Activated CD8-positive, alpha-beta T cell treated with anti-CD3 and anti-CD28 coated beads, Interleukin-2, amount 10 ng/mL, durations not matched to agents 7 days and 5 days (primary cell): Measurements from ENCODE around the gene MECR. TPM values are rescaled to one million over a fixed set of nuclear protein-coding genes. Genes with fewer than 3 reads are reported as not detected.
"Not testable (repeated sequence)": the region's sequence is repeated elsewhere in the genome, so short reads cannot be mapped to it uniquely, and the experiment has no call there.

Experiments used
- ATAC-seq: fragments of 150-1000 bp; cut with Tn5 transposase; one replicate; pipeline ENCODE4 v1.10.0; 2021; ENCODE audit warnings: moderate library complexity
- CTCF ChIA-PET: fragments of 350-600 bp; sonication (Branson Sonifier 250); formaldehyde crosslinking; loops from one replicate; lab custom pipeline; 2021; ENCODE audit warnings: antibody characterized with exemption; lab: Charles Lee
- POLR2A ChIA-PET: fragments of 350-600 bp; sonication (Branson Sonifier 250); formaldehyde crosslinking; loops from one replicate; lab custom pipeline; 2021; ENCODE audit warnings: antibody characterized with exemption; lab: Charles Lee
- DNase-seq: peaks from one replicate; pipeline ENCODE4 v3.0.0-alpha.2; 2020
- H3K27ac Mint-ChIP-seq: one replicate; pipeline ENCODE4 v1.8.0; 2021; ENCODE audit warnings: mild to moderate bottlenecking, mixed read lengths
- H3K27me3 Mint-ChIP-seq: one replicate; pipeline ENCODE4 v1.8.0; 2021; ENCODE audit warnings: low read depth, mixed read lengths
- H3K36me3 Mint-ChIP-seq: one replicate; pipeline ENCODE4 v1.8.0; 2021; ENCODE audit warnings: low read depth, mixed read lengths
- H3K4me1 Mint-ChIP-seq: one replicate; pipeline ENCODE4 v1.8.0; 2021; ENCODE audit warnings: low read depth, mixed read lengths
- H3K4me3 Mint-ChIP-seq: one replicate; pipeline ENCODE4 v1.8.0; 2021; ENCODE audit warnings: mild to moderate bottlenecking, mixed read lengths
- H3K9me3 Mint-ChIP-seq: one replicate; pipeline ENCODE4 v1.8.0; 2022; ENCODE audit warnings: mixed read lengths; ENCODE audit not compliant: insufficient read depth
- total RNA-seq, 2 experiments: library from RNA; stranded (reverse); gene quantifications; one replicate each; pipeline ENCODE4 v1.2.3, GENCODE V29; 2021

The MECR gene
- total RNA-seq, 2 experiments from 2014 or later: 23.5 to 26.4 TPM

DNA sequence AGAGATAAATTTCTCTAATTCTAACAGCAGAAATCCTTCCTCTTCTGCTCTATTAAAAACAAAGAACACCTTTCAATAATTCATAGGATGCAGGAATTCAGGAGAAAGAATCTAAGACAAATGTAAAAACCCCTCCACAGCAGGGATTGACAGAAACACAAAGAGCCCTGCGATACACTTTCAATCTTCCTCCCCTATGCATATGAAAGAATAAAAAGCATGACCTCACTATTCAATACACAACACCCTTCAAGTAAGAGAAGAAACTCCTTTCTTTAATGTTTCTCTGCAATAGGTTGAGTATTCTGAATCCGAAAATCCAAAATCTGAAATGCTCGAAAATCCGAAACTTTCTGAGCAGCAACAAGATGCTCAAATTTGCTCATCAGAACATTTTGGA is 66.1 kb downstream of the MECR start:
- ATAC-seq: no peak
- Mint-ChIP-seq H3K27ac (no peak overlapping the region), H3K4me1 (peaks cover 71% of the 10 kb centered on the region), H3K4me3 (no peak overlapping the region), H3K27me3 (no peaks in the 10 kb centered on the region), H3K36me3 (peaks cover 66% of the 10 kb centered on the region), H3K9me3 (no peaks in the 10 kb centered on the region)
- POLR2A ChIA-PET: interaction anchor here (1.0 kb wide), 1 partner anchor 17 kb away, joined by 4 read pairs; the partner anchor contains the start of gene SRSF4
- CTCF ChIA-PET: interaction anchor here (1.0 to 3.4 kb wide), 2 partner anchors 38 kb away, joined by 3 to 27 read pairs; no protein-coding TSS in a partner anchor
- no peak for DNase-seq

DNA sequence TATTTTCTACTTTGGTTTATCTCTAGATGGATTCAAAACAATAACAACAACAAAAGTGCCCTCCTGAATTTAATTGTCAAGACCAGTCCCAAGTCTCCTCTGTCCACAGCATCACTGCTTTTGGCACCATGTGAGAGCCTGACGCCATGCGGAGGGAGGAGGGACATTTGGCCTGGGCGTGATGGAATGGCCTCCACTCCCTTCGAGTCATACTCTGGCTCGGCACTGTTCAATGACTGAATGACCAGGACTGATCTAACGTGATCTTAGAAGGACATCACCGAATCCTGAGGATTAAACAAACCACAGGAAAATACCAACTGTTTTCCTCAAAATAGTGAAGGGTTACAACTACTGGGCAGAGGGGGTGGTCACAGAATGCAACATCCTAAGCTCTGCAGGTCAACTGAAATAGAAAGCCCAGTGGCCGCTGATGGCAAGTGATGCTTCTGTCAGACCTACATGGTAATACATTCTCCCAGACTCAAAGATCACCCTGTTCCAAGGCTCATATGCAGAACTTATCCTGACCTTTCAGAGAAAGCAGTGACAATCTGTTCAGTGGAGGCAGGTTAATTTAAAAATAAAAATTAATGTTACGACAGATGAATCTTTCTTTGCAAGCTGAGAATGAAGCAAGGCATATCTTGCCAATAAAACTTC is 68.1 kb downstream of the MECR start:
- Mint-ChIP-seq H3K4me1 (peaks cover 57% of the 10 kb centered on the region), H3K27ac (no peak overlapping the region)
- DNase-seq: no peak

GRCh38 chr1:29162025-29162424 is 68.7 kb downstream of the MECR start:
- no peak for DNase-seq
- Mint-ChIP-seq H3K27me3 (no peaks in the 10 kb centered on the region), H3K36me3 (peaks cover 69% of the 10 kb centered on the region), H3K4me1 (peaks cover 51% of the 10 kb centered on the region), H3K27ac (peak overlapping the region; percentile 46), H3K4me3 (no peak overlapping the region), H3K9me3 (no peaks in the 10 kb centered on the region)
- no peak for ATAC-seq
- ChIA-PET POLR2A (interaction anchor here (1.3 kb wide), 1 partner anchor 18 kb away, joined by 4 read pairs; no protein-coding TSS in a partner anchor), CTCF (interaction anchor here (2.9 kb wide), 1 partner anchor 9 kb away, joined by 8 read pairs; no protein-coding TSS in a partner anchor)

More for the DNA sequence above, 68.1 kb downstream of the MECR start:
- POLR2A ChIA-PET: interaction anchor here (1.3 kb wide), 1 partner anchor 18 kb away, joined by 4 read pairs; no protein-coding TSS in a partner anchor
- no peak overlapping the region for H3K4me3 Mint-ChIP-seq
- H3K9me3 Mint-ChIP-seq: no peaks in the 10 kb centered on the region
- no peak for ATAC-seq
- H3K27me3 Mint-ChIP-seq: no peaks in the 10 kb centered on the region
- CTCF ChIA-PET: interaction anchor here (2.9 kb wide), 1 partner anchor 8 kb away, joined by 8 read pairs; no protein-coding TSS in a partner anchor
- H3K36me3 Mint-ChIP-seq: peaks cover 70% of the 10 kb centered on the region

- Mint-ChIP-seq H3K9me3 (no peaks in the 10 kb centered on the region), H3K4me3 (no peak overlapping the region), H3K27me3 (no peaks in the 10 kb centered on the region), H3K36me3 (peaks cover 65% of the 10 kb centered on the region), H3K27ac (no peak overlapping the region), H3K4me1 (peaks cover 29% of the 10 kb centered on the region)
- POLR2A ChIA-PET: no interaction called here
- CTCF ChIA-PET: interaction anchor here (1.2 to 2.9 kb wide), 2 partner anchors 9 to 11 kb away, joined by 3 to 8 read pairs; no protein-coding TSS in a partner anchor
- ATAC-seq: no peak
- no peak for DNase-seq
These were observed 71.0 kb downstream of the MECR start for GRCh38 chr1:29159773-29160172.

DNA sequence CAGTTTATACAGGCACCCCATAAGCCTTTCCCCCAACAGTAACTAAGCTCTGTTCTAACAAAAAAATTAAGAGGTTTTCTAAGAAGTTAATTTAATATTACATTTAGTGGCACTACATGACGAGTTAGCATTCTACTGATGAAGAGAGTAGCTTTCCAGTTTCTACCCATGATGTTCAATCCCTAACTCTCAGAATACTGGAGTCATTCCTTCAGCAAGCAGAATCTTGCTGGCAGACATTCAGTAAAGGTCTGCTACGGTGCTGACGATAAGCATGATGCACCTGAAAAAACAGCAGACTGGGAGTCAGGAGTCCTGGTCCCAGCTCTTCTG is 73.5 kb downstream of the MECR start:
- H3K27me3 Mint-ChIP-seq: no peaks in the 10 kb centered on the region
- H3K4me3 Mint-ChIP-seq: no peak overlapping the region
- no peak for ATAC-seq
- DNase-seq: no peak
- POLR2A ChIA-PET: interaction anchor here (0.9 kb wide), 1 partner anchor 9 kb away, joined by 3 read pairs; no protein-coding TSS in a partner anchor
- CTCF ChIA-PET: interaction anchor here (1.2 to 1.4 kb wide), 2 partner anchors 45 to 372 kb away, joined by 3 read pairs; no protein-coding TSS in a partner anchor
- H3K9me3 Mint-ChIP-seq: no peaks in the 10 kb centered on the region
- H3K4me1 Mint-ChIP-seq: peaks cover 12% of the 10 kb centered on the region
- H3K27ac Mint-ChIP-seq: no peak overlapping the region
- H3K36me3 Mint-ChIP-seq: peaks cover 66% of the 10 kb centered on the region

DNA sequence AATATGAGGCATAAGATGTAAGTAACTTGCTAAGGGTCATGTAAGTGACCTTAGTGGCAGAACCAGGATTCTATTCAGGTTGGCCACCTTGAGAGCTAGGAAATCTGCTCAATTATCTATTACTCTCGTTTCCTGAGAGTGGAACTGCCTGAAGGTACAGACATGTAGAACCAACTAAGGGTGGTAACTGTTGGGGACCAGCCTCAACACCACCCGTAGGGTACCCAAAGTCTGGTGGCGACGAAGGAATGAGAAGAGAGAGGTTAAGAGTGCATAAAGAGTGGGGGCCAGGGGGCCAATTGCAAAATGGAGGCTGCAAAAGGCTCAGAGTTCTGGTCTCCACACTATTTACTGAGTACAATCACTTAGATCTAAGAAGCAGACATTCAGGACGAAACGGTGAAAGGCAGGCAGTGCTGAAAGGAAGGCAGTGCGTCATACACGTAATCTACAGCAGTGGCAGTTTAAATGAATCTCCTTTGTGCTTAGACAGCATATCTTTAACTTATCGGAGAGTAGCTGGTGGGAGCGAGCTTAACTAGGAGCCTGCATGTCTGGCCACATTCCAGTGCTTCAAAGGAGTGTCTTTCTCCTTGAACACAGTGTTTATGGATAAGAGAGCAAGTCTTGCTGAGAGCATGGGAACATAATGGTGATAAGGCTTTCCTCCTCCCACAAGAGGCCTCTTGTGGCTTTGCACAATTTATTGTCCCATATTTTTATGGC is 74.0 kb downstream of the MECR start:
- ChIA-PET POLR2A (interaction anchor here (0.9 kb wide), 1 partner anchor 10 kb away, joined by 3 read pairs; no protein-coding TSS in a partner anchor), CTCF (interaction anchor here (1.2 to 1.4 kb wide), 2 partner anchors 46 to 372 kb away, joined by 3 read pairs; no protein-coding TSS in a partner anchor)
- Mint-ChIP-seq H3K27ac (peak overlapping the region; percentile 34), H3K36me3 (peaks cover 72% of the 10 kb centered on the region), H3K9me3 (no peaks in the 10 kb centered on the region), H3K27me3 (no peaks in the 10 kb centered on the region), H3K4me1 (peaks cover 10% of the 10 kb centered on the region), H3K4me3 (no peak overlapping the region)
- DNase-seq (no peak), ATAC-seq (no peak)

GRCh38 chr1:29152046-29152805 is 78.5 kb downstream of the MECR start:
- DNase-seq (no peak), ATAC-seq (no peak)
- no peaks in the 10 kb centered on the region for H3K4me1 Mint-ChIP-seq
- peaks cover 86% of the 10 kb centered on the region for H3K36me3 Mint-ChIP-seq
- no peaks in the 10 kb centered on the region for H3K9me3 Mint-ChIP-seq
- ChIA-PET POLR2A (no interaction called here), CTCF (interaction anchor here (1.4 to 1.5 kb wide), 2 partner anchors 18 to 50 kb away, joined by 3 to 6 read pairs; no protein-coding TSS in a partner anchor)
- no peak overlapping the region for H3K27ac Mint-ChIP-seq
- H3K4me3 Mint-ChIP-seq: no peak overlapping the region
- no peaks in the 10 kb centered on the region for H3K27me3 Mint-ChIP-seq

DNA sequence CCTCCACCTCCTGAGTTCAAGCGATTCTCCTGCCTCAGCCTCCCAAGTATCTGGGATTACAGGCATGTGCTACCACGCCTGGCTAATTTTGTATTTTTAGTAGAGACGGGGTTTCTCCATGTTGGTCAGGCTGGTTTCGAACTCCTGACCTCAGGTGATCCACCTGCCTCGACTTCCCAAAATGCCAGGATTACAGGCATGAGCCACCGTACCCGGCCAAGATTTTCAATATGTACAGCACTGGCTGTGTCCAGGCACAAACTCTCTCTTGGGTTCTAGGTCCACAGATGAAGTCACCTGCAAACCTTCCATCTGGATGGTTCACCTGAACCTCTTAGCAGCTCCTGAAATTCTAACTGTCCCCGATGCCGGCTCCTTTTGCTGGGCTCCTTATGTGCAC is 80.4 kb downstream of the MECR start:
- DNase-seq, H3K27me3 Mint-ChIP-seq, H3K9me3 Mint-ChIP-seq, ATAC-seq, H3K4me3 Mint-ChIP-seq, H3K4me1 Mint-ChIP-seq, H3K27ac Mint-ChIP-seq, POLR2A ChIA-PET: not testable (repeated sequence)
- CTCF ChIA-PET: interaction anchor here (1.1 kb wide), 1 partner anchor 10 kb away, joined by 3 read pairs; no protein-coding TSS in a partner anchor
- peaks cover 87% of the 10 kb centered on the region for H3K36me3 Mint-ChIP-seq

DNA sequence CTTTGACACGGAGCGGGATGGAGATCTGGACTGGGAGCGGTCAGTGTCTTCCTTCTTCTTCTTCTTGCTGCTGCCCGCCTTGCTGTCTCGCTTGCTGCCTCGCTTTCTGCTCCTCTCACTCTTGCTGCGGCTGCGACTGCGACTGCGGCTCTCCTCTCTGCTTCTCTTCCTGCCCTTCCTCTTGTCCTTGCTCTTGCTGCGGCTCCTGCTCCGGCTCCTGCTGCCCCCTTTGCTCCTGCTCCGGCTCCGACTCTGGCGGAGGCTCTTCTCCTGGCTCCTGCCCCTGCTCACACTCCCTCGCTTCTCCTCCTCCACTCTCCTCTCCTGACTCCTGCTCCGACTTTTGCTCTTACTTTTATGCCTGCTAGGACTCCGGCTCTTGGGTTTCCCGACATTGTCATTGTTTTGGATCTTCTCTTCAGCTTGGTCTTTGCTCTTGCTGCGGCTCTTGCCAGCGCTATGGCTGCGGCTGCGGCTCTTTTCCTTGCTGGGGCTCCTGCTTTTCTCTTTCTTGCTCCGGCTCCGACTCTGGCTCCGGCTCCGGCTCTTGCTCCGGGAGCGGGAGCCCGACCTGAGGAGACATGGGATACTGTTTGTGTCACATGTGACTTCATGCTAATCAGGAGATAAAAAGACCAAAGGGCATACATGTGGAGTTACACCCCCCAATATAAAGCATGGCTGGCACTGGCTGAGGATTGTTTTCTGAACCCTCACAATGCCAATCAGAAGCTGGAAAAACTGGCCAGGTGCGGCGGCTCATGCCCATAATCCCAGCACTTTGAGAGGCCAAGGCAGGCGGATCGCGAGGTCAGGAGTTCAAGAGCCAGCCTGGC is 81.9 kb downstream of the MECR start:
- CTCF ChIA-PET: interaction anchor here (1.2 kb wide), 1 partner anchor 272 kb away, joined by 3 read pairs; no protein-coding TSS in a partner anchor
- Mint-ChIP-seq H3K4me3 (no peak overlapping the region), H3K9me3 (no peaks in the 10 kb centered on the region), H3K27ac (no peak overlapping the region), H3K36me3 (peaks cover 80% of the 10 kb centered on the region), H3K4me1 (no peaks in the 10 kb centered on the region), H3K27me3 (no peaks in the 10 kb centered on the region)
- ATAC-seq: no peak
- no peak for DNase-seq
- POLR2A ChIA-PET: no interaction called here

- peak overlapping the region; percentile 9 for H3K27ac Mint-ChIP-seq
- no peak overlapping the region for H3K4me3 Mint-ChIP-seq
- no peaks in the 10 kb centered on the region for H3K4me1 Mint-ChIP-seq
- no peaks in the 10 kb centered on the region for H3K9me3 Mint-ChIP-seq
- H3K27me3 Mint-ChIP-seq: no peaks in the 10 kb centered on the region
- ChIA-PET POLR2A (interaction anchor here (0.5 kb wide), 1 partner anchor 158 kb away, joined by 4 read pairs; no protein-coding TSS in a partner anchor), CTCF (no interaction called here)
- no peak for DNase-seq
- ATAC-seq: peak; percentile 19
- H3K36me3 Mint-ChIP-seq: peaks cover 66% of the 10 kb centered on the region
These were observed 84.8 kb downstream of the MECR start for GRCh38 chr1:29145739-29146437.
